NK-92 treated with Interleukin-12 subunit alpha and Interleukin-12 subunit beta, amount 100 ng/mL, for 24 hours (cell line): Measurements from ENCODE around the gene CENPS.
A peak's percentile ranks its signal among the peaks of the same experiment; 100 is the strongest.
"Not testable (repeated sequence)": the region's sequence is repeated elsewhere in the genome, so short reads cannot be mapped to it uniquely, and the experiment has no call there.

ENCODE experiments used
- DNase-seq: peaks from one replicate; lab custom pipeline; 2025; lab: John Stamatoyannopoulos, UW

The CENPS gene

GRCh38 chr1:10430216-10431069 is at the start of gene CENPS:
Gene CENPS (plus strand): TSS chr1:10430433. CDS start chr1:10430518, 85 bp downstream.
- DNase-seq: peak; percentile 84

- DNase-seq: no peak
Observed at GRCh38 chr1:10380594-10381275, 49.5 kb upstream of the CENPS start.

GRCh38 chr1:10383630-10384029 is 46.6 kb upstream of the CENPS start:
- DNase-seq: no peak

GRCh38 chr1:10384219-10384618 is 46.0 kb upstream of the CENPS start:
- DNase-seq: no peak

- DNase-seq: no peak
Observed at GRCh38 chr1:10386761-10387676, 43.2 kb upstream of the CENPS start.

- no peak for DNase-seq
Observed at GRCh38 chr1:10387677-10388386, 42.4 kb upstream of the CENPS start.

GRCh38 chr1:10388387-10388715 is 41.9 kb upstream of the CENPS start:
- DNase-seq: no peak

- no peak for DNase-seq
Observed at GRCh38 chr1:10389271-10389973, 40.8 kb upstream of the CENPS start.

- DNase-seq: no peak
Observed at GRCh38 chr1:10396870-10397269, 33.4 kb upstream of the CENPS start.

- no peak for DNase-seq
Observed at GRCh38 chr1:10398278-10398733, 31.9 kb upstream of the CENPS start.

GRCh38 chr1:10398734-10399443 is 31.3 kb upstream of the CENPS start, which contains the start of gene PGD:
Gene PGD (plus strand): TSS chr1:10399064. CDS start chr1:10399118, 54 bp downstream.
- peak; percentile 97 for DNase-seq

- DNase-seq: peak; percentile 31
Observed at GRCh38 chr1:10399444-10399941, 30.7 kb upstream of the CENPS start.

GRCh38 chr1:10400013-10400412 is 30.2 kb upstream of the CENPS start:
- DNase-seq: peak; percentile 28

GRCh38 chr1:10401281-10401680 is 29.0 kb upstream of the CENPS start:
- no peak for DNase-seq

- DNase-seq: no peak
Observed at GRCh38 chr1:10402729-10403274, 27.4 kb upstream of the CENPS start.

GRCh38 chr1:10407201-10407600 is 23.0 kb upstream of the CENPS start:
- DNase-seq: no peak

GRCh38 chr1:10415211-10415930 is 14.9 kb upstream of the CENPS start:
- no peak for DNase-seq

- DNase-seq: not testable (repeated sequence)
Observed at GRCh38 chr1:10415967-10416366, 14.3 kb upstream of the CENPS start.

GRCh38 chr1:10418741-10419140 is 11.5 kb upstream of the CENPS start:
- DNase-seq: not testable (repeated sequence)
